ENCODE measurements around the gene BMPR1A.
"Not testable (repeated sequence)": the region's sequence is repeated elsewhere in the genome, so short reads cannot be mapped to it uniquely, and the experiment has no call there.

The BMPR1A gene

DNA sequence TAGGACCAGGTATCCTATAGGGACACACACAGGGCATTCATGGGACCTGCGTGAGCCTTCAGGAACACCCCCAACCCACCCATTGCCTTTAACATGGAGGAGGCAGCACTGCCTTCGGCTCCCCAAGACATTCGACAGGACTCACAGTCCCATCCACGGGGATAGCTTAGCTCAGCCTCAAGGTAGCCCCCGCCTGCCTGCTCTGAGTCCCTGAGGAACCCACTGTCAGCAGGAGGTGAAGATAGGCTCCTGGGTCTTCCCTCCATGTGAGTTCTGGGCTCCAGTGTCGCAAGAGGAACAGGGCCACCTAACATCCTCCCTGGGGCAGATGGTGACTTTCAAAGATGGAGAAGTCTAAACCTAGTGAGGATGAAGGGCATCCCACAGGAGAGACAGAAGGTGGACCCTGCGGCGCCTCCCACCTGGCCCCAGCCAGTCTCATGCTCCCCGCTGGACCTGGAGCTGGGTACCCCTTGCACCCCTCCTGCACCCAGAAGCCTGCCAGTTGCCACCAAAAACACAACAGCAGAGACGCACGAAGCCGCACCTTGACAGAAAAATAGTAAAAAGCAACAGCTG lies 207.0 kb downstream of the BMPR1A start:
- in situ Hi-C loops (cut with MboI; ENCODE audit: low sequenced_read_pairs), result no loop called here

DNA sequence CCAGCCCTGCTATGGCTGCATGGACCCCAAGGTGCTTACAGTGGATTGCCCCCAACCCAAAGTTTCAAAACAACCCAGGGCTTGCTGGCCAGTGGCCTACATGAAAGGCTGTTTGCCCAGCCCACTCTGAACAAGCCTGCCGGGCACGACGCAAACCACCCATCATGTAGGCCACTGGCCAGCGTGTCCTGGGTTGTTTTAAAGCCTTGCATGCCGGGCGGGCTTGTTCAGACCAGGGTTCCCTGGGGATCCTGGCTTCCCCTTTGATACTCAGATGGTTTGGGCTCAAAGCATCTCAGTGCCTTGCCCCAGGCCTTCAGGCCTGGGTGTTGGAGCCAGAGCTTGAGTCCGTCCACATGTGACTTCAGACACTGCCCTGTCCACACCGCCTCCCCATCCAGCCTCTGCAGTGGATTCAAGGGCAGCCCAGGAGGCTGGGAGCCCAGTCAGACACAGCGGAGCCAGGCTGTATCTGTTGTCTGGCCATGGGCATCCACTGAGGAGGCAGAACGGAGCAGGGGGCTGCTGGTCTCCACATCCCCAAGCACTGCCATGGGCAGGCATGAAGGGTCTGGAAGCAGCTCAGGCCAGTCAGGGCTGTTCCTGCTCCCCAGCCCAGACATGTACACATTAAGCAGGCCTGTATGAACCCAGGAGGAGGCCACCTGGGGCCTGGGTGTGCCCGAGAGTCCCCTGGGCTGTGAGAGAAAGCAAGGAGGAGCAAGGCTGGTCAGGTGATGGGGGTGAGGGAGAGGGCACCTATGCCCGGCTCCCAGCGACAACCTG lies 207.8 kb downstream of the BMPR1A start:
- in situ Hi-C loops (cut with MboI; ENCODE audit: low sequenced_read_pairs), result no loop called here

DNA sequence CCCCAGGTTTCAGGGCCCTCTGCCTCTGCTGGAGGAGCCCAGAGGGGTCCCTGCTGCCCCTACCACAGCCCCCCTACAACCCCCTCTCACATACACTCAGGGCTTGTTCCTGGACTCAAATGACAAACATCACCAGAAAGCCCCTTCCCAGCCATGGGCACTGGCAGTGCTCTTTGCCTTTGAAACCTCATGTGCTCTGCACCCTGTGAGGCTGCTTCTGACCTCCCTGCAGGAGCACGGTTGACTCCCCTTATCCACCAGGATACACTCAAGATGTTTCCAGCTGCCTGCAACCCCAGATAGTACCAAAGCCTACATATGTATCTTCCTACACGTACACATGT lies 208.4 kb downstream of the BMPR1A start:
- in situ Hi-C loops (cut with MboI; ENCODE audit: low sequenced_read_pairs), result no loop called here

DNA sequence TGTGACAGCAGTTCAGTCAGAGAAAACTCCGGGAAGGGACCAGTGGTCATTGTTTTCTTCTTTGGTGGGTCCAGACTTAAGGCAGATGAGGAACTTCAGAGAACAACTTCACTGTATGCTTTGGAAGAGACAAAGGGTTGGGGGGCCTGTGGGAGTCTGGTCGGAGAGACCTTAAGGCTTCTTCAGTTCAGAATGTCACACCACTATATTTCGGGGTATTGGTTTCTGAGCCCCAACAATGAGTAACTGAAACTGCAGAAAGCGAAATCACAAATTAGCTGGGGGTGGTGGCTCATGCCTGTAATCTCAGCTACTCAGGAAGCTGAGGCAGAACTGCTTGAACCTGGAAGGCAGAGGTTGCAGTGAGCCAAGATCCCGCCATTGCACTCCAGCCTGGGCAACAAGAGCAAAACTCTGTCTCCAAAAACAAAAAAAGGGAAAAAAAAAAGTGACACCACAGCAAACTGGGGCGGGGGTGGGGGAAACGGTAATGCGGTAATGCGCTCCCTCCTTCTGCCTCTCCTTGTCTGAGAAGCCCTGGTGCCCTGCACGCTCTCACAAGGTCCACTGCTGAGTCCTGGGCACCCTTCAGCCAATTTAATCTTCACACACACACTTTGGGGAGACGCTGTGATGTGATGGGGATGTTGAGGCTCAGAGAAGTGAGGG lies 209.7 kb downstream of the BMPR1A start:
- in situ Hi-C loops (cut with MboI; ENCODE audit: low sequenced_read_pairs), result no loop called here

DNA sequence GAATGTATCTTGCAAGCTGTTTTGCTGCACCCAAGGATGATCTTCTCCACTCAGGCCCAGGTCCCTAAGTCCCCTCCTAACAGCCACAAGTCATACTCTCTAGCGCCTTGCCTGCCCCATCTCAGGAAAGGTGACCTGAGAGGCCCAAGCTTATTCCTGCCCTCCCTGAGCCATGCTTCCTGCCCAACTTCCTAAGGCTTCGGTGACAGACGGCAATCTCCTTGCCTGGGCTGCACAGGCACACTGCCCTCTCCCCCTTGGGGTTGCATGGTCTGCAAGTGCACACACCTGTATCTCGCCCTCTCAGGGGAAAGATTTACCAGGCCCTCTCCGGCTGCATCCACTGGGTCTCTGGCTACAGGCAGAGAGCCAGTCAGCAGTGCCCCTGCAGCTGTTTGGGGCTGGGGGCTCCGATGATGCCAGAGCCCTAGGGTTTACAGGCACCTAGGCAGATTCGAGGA lies 211.1 kb downstream of the BMPR1A start:
- in situ Hi-C loops (cut with MboI; ENCODE audit: low sequenced_read_pairs), result no loop called here

DNA sequence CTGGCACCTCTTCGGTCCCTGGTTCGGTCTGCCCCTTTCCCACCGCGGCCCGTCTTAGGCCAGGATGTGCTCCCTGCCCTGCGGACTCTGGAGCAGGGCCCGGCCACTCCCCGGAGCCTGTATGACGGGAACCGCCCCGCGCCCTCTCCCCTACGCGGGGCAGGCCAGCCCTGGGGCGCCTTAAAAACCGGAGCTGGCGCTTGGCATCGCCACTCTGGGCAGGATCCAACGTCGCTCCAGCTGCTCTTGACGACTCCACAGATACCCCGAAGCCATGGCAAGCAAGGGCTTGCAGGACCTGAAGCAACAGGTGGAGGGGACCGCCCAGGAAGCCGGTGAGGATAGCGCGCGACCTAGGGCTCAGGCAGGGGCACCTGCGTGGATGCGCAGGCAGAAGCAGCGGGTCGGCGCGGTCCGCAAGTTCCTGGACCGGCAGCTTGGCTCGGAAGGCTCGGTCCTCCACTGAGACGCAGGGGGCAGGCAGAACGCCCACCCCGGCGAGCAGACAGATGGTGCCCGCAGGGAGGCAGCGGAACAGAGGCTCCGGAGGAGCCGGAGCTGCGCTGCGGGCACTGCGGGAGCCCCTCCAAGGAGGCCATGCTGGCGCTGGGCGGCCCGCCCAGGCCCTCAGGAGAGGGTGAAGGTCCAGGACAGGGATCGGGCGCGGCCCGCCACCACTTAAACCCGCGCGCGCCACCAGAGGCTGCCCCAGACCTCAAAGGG lies 212.0 kb downstream of the BMPR1A start, which contains the start of gene ADIRF:
Gene ADIRF (plus strand): TSS at position 212 of the 723 bp plus-strand sequence. CDS start 63 bp downstream, at position 275.
- in situ Hi-C loops (cut with MboI; ENCODE audit: low sequenced_read_pairs), result no loop called here

DNA sequence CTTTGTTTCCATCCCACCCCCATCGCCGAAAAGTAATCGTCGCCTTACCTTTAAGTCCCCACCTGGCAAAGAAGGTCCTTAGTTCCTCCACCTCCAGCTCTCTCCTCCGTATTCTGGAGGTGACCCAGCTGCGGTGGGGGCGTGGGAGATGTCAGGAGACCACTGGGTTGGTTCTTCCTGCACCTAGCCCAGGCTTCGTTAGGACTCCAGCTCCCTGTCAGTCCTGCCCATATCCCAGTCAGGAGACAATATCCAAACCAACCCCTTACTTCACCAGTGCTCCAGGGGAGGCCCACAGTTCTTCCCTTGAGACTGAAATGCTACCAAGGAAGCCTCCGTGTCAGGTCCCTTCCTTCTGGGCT lies 212.6 kb downstream of the BMPR1A start:
- in situ Hi-C loops (cut with MboI; ENCODE audit: low sequenced_read_pairs), result no loop called here

DNA sequence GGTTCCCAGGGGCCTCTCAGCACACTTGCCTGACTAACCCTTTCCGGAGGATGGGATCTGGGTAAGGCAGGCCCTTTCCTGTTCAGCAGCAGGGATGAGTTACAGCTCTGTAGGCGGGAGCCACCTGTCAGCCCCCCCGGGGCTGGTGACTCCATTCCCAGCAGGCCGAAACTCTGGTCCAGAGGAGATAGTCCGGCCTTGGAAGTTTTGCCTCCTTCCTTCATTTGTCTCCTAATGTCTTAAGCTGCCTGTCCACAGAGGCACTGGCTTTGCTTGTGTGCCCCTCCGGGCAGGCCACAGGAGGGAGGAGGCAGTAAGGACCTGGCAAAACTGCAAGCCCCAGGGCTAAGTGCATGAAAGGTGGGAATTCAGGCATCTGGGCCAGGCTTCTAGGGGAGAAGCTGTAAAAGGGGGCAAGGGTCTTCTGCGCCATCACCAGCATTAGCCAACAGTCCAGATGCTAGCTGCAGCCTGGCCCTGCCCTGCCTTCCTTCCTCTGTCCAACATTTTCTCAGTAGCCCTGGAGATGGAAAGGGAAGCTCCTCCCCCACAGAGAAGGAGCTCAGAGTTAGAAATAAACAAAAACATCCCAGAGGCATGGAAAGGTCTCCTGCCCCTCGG lies 213.1 kb downstream of the BMPR1A start:
- in situ Hi-C loops (cut with MboI; ENCODE audit: low sequenced_read_pairs), result no loop called here

DNA sequence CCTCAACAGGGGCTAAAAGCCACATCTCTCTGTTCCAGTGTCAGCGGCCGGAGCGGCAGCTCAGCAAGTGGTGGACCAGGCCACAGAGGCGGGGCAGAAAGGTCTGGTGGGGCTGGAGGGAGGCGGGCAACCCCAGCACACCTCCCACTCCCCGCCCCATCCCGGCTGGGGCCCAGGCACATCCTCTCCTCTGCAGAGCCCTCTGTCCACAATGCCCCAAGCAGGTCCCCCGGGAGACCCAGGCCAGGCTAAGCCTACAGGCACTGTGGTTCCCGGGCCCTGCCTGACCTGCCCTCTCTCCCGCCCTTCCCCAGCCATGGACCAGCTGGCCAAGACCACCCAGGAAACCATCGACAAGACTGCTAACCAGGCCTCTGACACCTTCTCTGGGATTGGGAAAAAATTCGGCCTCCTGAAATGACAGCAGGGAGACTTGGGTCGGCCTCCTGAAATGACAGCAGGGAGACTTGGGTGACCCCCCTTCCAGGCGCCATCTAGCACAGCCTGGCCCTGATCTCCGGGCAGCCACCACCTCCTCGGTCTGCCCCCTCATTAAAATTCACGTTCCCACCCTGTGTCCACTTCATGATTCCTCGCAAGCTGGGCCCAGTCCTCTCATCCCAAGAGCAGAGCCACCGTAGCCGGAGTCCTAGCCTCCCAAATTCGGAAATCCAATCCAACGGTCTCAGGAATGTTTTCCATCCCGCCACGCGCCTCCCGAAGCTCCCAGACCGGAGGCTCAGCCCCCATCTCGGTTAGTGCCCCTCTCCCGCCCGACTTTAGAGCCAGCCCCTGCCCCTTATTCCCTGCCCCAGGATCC lies 214.0 kb downstream of the BMPR1A start:
- in situ Hi-C loops (cut with MboI; ENCODE audit: low sequenced_read_pairs), result no loop called here

DNA sequence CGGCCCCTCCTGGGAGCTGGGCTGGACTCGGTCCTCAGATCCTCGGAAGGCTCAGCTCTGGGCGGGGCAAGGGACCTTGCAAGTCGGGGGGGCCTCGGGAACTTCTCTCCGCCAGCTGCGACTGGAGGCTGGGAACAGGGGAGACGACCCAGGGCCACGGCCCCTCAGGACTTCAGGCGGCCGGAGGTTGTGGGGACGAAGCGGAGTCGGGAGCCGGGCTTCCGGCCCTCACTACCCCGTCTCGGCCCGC lies 214.5 kb downstream of the BMPR1A start:
- in situ Hi-C loops (cut with MboI; ENCODE audit: low sequenced_read_pairs), result no loop called here

DNA sequence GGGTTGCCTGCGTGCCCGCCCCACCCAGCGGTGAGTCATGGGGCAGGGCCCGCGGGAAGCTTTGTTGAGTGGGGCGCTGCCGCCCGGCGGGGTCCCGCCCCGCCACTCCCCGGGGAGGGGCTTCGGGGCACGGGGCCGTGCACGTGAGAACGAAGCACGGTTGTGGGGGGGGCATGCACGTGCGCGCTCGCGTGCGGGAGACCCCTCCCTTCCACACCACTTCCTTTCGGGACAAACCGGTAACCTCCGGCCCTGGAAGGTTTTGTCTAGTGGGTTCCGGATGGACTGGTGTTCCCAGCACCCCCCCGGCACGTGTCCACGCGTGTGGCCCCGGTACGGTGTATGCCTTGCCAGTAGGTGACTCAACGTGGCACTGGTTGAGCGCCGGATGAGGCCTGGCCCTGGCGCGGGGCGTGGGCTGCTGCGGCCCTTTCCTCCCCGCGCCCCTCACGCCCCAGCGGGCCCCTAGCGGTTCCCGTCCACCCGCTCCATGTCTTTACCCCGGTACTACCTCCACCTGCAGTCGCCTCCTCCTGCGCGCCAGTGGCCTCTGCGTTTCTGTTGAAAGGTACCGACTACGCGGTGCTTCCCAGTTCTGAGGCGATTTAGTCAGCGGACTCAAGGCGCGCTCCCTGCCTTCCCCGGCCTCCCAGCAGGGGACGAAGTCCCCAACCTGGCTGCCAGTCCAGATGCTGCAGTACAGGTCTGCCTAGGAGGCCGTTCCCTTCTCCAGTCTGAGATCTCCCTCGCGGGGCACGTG lies 215.0 kb downstream of the BMPR1A start:
- in situ Hi-C loops (cut with MboI; ENCODE audit: low sequenced_read_pairs), result no loop called here

DNA sequence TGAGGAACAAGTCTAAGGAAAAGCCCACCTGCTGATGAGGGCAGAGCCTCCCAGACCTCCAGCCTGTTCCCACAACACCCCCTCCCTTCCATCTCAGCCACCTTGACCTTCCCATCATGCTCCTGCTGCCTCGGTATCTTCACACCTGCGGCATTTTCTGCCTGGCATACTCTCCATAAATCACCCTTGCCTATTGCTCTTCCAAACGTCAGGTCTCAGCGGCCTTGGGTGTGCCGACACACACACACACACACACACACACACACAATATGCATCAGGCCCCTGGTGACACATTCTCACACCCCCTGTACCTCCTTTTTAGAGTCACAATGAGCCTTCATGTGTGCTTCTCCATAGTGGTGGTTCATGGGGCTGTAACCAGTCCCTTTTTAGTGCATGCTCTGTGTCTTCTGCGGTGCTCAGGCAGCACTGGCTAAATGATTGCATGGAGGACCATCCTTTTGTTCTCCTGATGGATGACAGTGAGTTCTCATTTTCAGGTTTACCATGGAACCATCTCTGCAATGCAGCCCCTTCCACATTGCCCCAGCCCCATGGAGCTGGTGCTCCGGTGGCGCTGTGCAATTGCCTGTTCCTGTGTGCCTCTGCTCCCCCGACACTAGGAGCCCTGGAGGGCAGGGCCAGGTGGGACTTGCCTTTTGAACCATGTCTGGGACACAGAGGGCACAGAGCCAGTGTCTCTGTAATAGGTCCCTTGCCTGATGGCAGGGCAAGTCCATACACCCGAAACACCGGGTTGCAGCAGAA lies 216.4 kb downstream of the BMPR1A start:
- in situ Hi-C loops (cut with MboI; ENCODE audit: low sequenced_read_pairs), result no loop called here

DNA sequence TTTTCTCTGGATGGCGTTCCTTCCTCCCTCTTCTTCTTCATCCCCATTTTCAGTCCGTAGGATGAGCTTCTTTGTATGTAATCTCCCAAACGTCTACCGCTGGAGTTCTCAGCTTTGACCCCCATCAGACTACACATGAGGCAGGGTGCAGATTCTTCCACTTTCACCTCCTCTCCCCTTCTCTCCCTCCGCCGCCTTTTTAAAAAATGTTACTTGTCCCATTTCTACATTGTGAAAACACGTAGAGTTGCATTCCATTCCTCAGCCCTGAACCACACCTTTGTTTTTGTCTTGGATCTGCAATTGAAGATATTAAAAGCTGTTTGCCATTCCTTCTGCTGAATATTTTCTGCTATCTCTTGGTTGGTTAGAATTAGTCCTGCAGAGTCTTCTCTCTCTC lies 218.1 kb downstream of the BMPR1A start:
- in situ Hi-C loops (cut with MboI; ENCODE audit: low sequenced_read_pairs), result no loop called here

DNA sequence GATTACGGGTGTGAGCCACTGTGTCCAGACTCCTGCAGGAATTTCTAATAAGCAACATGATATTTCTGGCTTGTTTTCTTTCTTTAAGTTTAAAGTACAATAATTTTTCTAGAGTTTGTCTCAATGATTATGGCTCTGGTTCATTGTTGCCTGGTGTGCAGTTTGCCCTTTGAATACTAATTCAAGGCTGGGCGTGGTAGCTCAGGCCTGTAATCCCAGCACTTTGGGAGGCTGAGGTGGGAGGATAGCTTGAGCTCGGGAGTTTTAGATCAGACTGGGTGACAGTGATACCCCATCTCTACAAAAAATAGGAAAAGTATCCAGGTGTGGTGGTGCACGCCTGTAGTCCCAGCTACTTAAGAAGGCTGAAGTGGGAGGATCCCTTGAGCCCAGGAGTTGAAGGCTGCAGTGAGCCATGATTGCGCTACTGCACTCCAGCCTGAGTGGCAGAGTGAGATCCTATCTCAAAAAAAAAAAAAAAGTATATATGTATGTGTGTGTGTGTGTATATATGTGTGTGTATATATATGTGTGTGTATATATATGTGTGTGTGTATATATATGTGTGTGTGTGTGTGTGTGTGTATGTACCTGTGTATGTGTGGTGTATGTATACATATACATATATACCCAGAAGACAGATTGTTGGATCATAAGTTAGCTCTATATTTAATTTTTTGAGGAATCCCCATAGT lies 220.1 kb downstream of the BMPR1A start:
- in situ Hi-C loops (cut with MboI; ENCODE audit: low sequenced_read_pairs), result no loop called here

DNA sequence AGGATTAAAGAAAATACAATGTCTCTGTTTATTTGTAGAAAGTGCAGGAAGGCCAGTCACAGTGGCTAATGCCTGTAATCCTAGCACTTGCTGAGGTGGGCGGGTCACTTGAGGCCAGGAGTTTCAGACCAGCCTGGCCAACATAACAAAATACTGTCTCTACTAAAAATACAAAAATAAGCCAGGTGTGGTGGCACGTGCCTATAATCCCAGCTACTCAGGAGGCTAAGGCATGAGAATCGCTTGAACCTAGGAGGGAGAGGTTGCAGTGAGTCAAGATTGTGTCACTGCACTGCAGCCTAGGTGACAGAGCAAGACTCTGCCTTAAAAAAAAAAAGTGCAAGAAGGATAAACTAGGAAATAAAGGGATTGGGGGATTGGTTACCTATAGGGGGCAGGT lies 222.0 kb downstream of the BMPR1A start:
- in situ Hi-C loops (cut with MboI; ENCODE audit: low sequenced_read_pairs), result not testable (repeated sequence)

DNA sequence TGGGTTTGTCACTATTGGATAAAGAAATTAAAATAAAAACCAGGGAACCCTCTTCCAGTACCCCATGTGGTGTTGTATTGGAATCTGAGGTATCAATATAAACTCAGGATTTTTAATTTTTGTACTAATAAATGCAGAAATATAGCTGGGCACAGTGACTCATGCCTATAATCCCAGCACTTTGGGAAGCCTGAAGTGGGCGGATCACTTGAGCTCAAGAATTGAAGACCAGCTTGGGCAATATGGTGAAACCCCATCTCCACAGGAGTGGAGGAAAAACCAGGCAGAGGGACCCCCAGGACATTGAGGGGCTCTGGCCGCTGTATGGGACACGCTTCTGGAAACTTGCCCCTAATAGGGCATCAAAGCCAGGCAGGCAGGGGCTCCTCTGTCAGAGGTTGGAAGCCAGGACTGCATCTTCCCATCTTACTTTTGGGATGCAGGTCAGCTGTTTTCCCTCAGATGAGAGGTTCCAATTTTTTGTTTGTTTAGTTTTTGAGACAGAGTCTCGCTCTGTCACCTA lies 222.9 kb downstream of the BMPR1A start:
- in situ Hi-C loops (cut with MboI; ENCODE audit: low sequenced_read_pairs), result no loop called here

DNA sequence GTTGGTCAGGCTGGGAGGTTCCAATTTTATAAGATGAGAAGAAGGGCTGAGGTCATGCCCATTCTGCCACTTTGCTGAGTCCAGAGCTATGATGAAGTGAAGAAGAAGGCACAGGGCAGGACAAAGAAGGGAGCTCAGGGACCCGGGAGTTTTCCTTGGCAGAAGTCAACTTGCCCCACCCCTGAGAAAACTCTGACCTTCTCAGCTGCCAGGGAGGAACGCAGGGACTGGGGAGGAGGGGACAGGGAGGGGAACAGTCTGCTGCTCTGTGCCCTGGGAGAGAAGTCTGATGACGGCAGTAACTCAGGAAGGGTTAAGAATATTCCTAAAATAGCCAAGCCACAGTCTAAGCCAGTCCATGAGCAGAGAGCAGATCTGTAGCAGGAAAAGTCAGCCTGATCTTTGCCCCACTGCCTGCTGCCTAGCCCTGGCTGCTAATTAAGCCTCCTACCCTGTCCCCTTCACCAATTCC lies 223.6 kb downstream of the BMPR1A start:
- in situ Hi-C loops (cut with MboI; ENCODE audit: low sequenced_read_pairs), result no loop called here

DNA sequence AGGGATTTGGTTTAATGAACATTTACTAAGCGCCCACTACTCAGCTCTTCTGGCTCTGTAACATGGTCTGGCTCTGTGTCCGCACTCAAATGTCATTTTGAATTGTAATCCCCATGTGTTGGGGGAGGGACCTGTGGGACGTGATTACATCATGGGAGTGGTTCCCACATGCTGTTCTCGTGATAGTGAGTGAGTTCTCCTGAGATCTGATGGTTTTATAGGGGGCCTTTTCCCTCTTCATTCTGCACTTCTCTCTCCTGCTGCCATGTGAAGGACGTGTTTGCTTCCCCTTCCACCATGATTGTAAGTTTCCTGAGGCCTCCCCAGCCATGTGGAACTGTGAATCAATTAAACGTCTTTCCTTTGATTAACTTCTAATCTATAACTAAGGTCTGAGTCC lies 224.6 kb downstream of the BMPR1A start:
- in situ Hi-C loops (cut with MboI; ENCODE audit: low sequenced_read_pairs), result not testable (repeated sequence)
